Peyer's patch (tissue), 4 donors: ENCODE measurements around the gene CRIM1.

Experiments
- POLR2A ChIP-seq, 2 donors: fragments of 450-650 bp; IDR thresholded peaks; one replicate each; pipeline ENCODE4 v1.5.1; 2017; ENCODE audit warnings: antibody characterized with exemption in 2 of 2, mild to moderate bottlenecking in 2 of 2, moderate library complexity in 2 of 2
- TF ChIP-seq, protein P1 (sequence below), 6 experiments: fragments of 450-650 bp in 4 of 6; fragments of 200-600 bp in 2 of 6; sonication (generic) in 1 of 6; IDR thresholded peaks; one replicate each; pipeline ENCODE4 v1.5.1; 2017 to 2019; ENCODE audit warnings: antibody characterized with exemption in 6 of 6, mild to moderate bottlenecking in 3 of 6, moderate library complexity in 1 of 6

DNA sequence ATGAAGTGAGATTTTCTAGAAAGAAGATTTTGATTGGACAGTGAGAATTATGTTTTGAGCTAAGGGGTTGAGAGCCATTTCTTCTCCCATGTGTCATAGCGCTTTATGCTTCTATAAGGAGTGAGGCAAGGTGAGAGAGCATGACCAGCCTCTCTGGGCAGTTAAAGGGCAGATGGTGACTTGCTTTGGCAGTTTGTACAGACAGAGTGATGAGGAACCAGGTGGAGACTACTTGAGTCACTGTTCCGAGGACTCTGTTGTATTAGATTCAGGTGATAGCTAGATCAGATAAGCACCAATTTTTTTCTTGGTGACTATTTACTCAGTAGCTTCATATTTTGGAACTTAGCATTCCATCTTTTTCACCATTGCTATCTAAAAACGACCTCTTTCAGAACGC lies 4.5 kb downstream of the CRIM1 start:
- TF ChIP-seq POLR2A (IDR thresholded peaks at IDR 0.05) = no peak
- TF ChIP-seq, protein P1, sequence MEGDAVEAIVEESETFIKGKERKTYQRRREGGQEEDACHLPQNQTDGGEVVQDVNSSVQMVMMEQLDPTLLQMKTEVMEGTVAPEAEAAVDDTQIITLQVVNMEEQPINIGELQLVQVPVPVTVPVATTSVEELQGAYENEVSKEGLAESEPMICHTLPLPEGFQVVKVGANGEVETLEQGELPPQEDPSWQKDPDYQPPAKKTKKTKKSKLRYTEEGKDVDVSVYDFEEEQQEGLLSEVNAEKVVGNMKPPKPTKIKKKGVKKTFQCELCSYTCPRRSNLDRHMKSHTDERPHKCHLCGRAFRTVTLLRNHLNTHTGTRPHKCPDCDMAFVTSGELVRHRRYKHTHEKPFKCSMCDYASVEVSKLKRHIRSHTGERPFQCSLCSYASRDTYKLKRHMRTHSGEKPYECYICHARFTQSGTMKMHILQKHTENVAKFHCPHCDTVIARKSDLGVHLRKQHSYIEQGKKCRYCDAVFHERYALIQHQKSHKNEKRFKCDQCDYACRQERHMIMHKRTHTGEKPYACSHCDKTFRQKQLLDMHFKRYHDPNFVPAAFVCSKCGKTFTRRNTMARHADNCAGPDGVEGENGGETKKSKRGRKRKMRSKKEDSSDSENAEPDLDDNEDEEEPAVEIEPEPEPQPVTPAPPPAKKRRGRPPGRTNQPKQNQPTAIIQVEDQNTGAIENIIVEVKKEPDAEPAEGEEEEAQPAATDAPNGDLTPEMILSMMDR (IDR thresholded peaks at IDR 0.05) = no peak
